Panc1 (cell line): ENCODE data around the gene CCN5. TPM values are rescaled to one million over a fixed set of nuclear protein-coding genes. Genes with fewer than 3 reads are reported as not detected.

Experiments
- ATAC-seq: fragments of 200-7000 bp; cut with Tn5 transposase; 2 replicates; pipeline ENCODE4 v1.9.1; 2020; ENCODE audit warnings: mild to moderate bottlenecking, moderate library complexity
- BruUV-seq: library from RNA; stranded (reverse); fragments of 400-500 nt; replicated peaks from 2 replicates; lab custom pipeline; 2021; lab: Mats Ljungman, UMichigan
- CTCF ChIA-PET: fragments of 300-600 bp; sonication (Branson Sonifier 250); formaldehyde crosslinking; loops from one replicate; lab custom pipeline; 2022; ENCODE audit warnings: antibody characterized with exemption; lab: Charles Lee
- POLR2A ChIA-PET: fragments of 300-600 bp; sonication (Branson Sonifier 250); formaldehyde crosslinking; loops from one replicate; lab custom pipeline; 2022; ENCODE audit warnings: antibody characterized with exemption; lab: Charles Lee
- DNase-seq: peaks from one replicate; pipeline ENCODE4 v3.0.0-alpha.2; 2010; ENCODE audit warnings: low read depth, low spot score
- H3K27ac ChIP-seq: 2 replicates; pipeline ENCODE4 v1.5.1; 2011; ENCODE audit warnings: mild to moderate bottlenecking, low read length, inconsistent platforms
- H3K27me3 ChIP-seq: fragments of 200-500 bp; sonication (Bioruptor generic); 2 replicates; pipeline ENCODE4 v1.6.0; 2014; ENCODE audit warnings: low read length, inconsistent platforms; ENCODE audit not compliant: control insufficient read depth, insufficient read depth
- H3K36me3 ChIP-seq: fragments of 200-500 bp; sonication (Bioruptor generic); 2 replicates; pipeline ENCODE4 v1.5.1; 2014; ENCODE audit warnings: inconsistent platforms, mild to moderate bottlenecking, low read length, moderate library complexity; ENCODE audit not compliant: control insufficient read depth, insufficient read depth
- H3K4me1 ChIP-seq: 2 replicates; pipeline ENCODE4 v1.5.1; 2011; ENCODE audit warnings: inconsistent platforms, mild to moderate bottlenecking, low read length, moderate library complexity; ENCODE audit not compliant: control insufficient read depth, insufficient read depth
- H3K4me3 ChIP-seq, 2 experiments: 2 replicates each; pipeline ENCODE4 v1.5.1; 2011 to 2012; ENCODE audit warnings: low read depth in 2 of 2, low read length in 2 of 2, mild to moderate bottlenecking in 2 of 2, inconsistent platforms in 1 of 2, moderate library complexity in 1 of 2
- H3K9me3 ChIP-seq: fragments of 200-500 bp; sonication (Bioruptor generic); 2 replicates; pipeline ENCODE4 v1.5.1; 2014; ENCODE audit warnings: low read depth, mild to moderate bottlenecking, inconsistent platforms, low read length, moderate library complexity; ENCODE audit not compliant: control insufficient read depth, insufficient read depth
- CTCF ChIP-seq: fragments of 450-650 bp; IDR thresholded peaks from 2 replicates; pipeline ENCODE4 v1.5.1; 2017; ENCODE audit warnings: mild to moderate bottlenecking
- POLR2AphosphoS5 ChIP-seq: IDR thresholded peaks from 2 replicates; pipeline ENCODE4 v1.6.1; 2012; ENCODE audit warnings: mild to moderate bottlenecking, low read depth, low read length, moderate library complexity
- REST ChIP-seq, 2 experiments: IDR thresholded peaks; 2 replicates each; pipeline ENCODE4 v1.6.1; 2011 to 2012; ENCODE audit warnings: low read depth in 2 of 2, control low read depth in 1 of 2, low read length in 1 of 2, mild to moderate bottlenecking in 1 of 2, moderate library complexity in 1 of 2; ENCODE audit not compliant: insufficient read depth in 1 of 2
- SIN3A ChIP-seq: IDR thresholded peaks from 2 replicates; pipeline ENCODE4 v1.6.1; 2012; ENCODE audit warnings: low read depth, mild to moderate bottlenecking, low read length, moderate library complexity, borderline replicate concordance; ENCODE audit not compliant: insufficient read depth
- TCF7L2 ChIP-seq: IDR thresholded peaks from 2 replicates; pipeline ENCODE4 v1.6.1; 2011; ENCODE audit warnings: mild to moderate bottlenecking, low read depth, low read length, inconsistent platforms
- in situ Hi-C: cut with HindIII; loops from 2 replicates; pipeline ENCODE4 v1.10.0; 2016; ENCODE audit warnings: low sequenced_read_pairs, low pct_unique_long_range_greater_than_20kb
- intact Hi-C: fragments of 100-400 bp; cut with micrococcal nuclease; formaldehyde crosslinking; loops from one replicate; pipeline ENCODE4 v1.10.0; 2022; ENCODE audit not compliant: unreplicated experiment
- total RNA-seq: library from RNA; stranded (reverse); gene quantifications from one replicate; pipeline ENCODE4 v1.2.1, GENCODE V29; 2021; ENCODE audit not compliant: unreplicated experiment

CCN5 gene
- total RNA-seq, 1 experiment from 2014 or later = 15.2 TPM

GRCh38 chr20:44711237-44711636, 3.9 kb upstream of the CCN5 start:
- ChIA-PET POLR2A (no interaction called here), CTCF (no interaction called here)
- Histone ChIP-seq H3K4me1 (peaks cover 42% of the 10 kb centered on the region), H3K9me3 (no peaks in the 10 kb centered on the region), H3K27me3 (no peaks in the 10 kb centered on the region), H3K27ac (peak overlapping the region; percentile 91; the same call in 1 of the 2 replicates), H3K36me3 (no peaks in the 10 kb centered on the region), H3K4me3 (no peak overlapping the region)
- DNase-seq = no peak
- in situ Hi-C loops = no loop called here
- no peak for ATAC-seq
- no TSS peak for BruUV-seq
- TF ChIP-seq POLR2AphosphoS5 = no peak
- intact Hi-C loops = no loop called here

GRCh38 chr20:44714102-44714700, 968 bp upstream of the CCN5 start:
- DNase-seq = no peak
- no peaks in the 10 kb centered on the region for H3K27me3 ChIP-seq
- no peaks in the 10 kb centered on the region for H3K36me3 ChIP-seq
- TF ChIP-seq TCF7L2 (no peak), POLR2AphosphoS5 (no peak), REST (IDR thresholded peaks at IDR 0.05; ENCODE audit: insufficient read depth in 1 of 2, low read depth in 2 of 2, low read length in 1 of 2) (no peak), CTCF (no peak), SIN3A (no peak)
- peaks cover 56% of the 10 kb centered on the region for H3K4me1 ChIP-seq
- intact Hi-C loops = no loop called here
- peak overlapping the region; percentile 91 for H3K27ac ChIP-seq
- BruUV-seq = no TSS peak
- in situ Hi-C loops = no loop called here
- no peaks in the 10 kb centered on the region for H3K9me3 ChIP-seq
- CTCF ChIA-PET = no interaction called here
- POLR2A ChIA-PET = interaction anchor here (1.0 kb wide), 1 partner anchor 15 kb away, joined by 3 read pairs; no protein-coding TSS in a partner anchor
- peak; percentile 55 for ATAC-seq
- no peak overlapping the region for H3K4me3 ChIP-seq
